Measurements from ENCODE around the gene GSC. TPM values are rescaled to one million over a fixed set of nuclear protein-coding genes. Genes with fewer than 3 reads are reported as not detected.
"Not testable (repeated sequence)": the region's sequence is repeated elsewhere in the genome, so short reads cannot be mapped to it uniquely, and the experiment has no call there.

Gene GSC
- not detected for total RNA-seq
- polyA plus RNA-seq (ENCODE audit: insufficient read length in 6 of 6) = not detected
- long read RNA-seq, donor 1 = 0 reads
- long read RNA-seq, donor 2 = 0 reads
- long read RNA-seq, donor 3 = 0 reads
- long read RNA-seq, donor 4 = 0 reads
- long read RNA-seq, donor 5 = 0 reads
- long read RNA-seq, donor 6 = 0 reads
- long read RNA-seq, donor 7 = 0 reads
- long read RNA-seq, donor 8 = 0 reads
- long read RNA-seq, donor 9 = 0 reads
- long read RNA-seq, donor 10 = 0 reads
- long read RNA-seq, donor 11 = 0 reads
- long read RNA-seq, donor 12 = 0 reads

GRCh38 chr14:94769391-94770250 is at the start of gene GSC:
Gene GSC, minus strand, starts transcription at chr14:94770113. Its CDS starts 98 bp downstream, at chr14:94770015.
- TF ChIP-seq CTCF (IDR thresholded peaks at IDR 0.05) = no peak
- ATAC-seq (peak; percentile 76), DNase-seq (peak in 1 of 4 donors; percentile 82)
- intact Hi-C loops (cut with DNase I) = no loop called here
- no peak within 1 kb of the TSS for H3K27ac ChIP-seq
- H3K4me3 ChIP-seq = peak within 1 kb of the TSS; percentile 28 to 42
- peaks cover 98 to 100% of the 10 kb centered on the region in 2 donors for H3K27me3 ChIP-seq
- no peaks in the 10 kb centered on the region for H3K36me3 ChIP-seq
- no peaks in the 10 kb centered on the region for H3K9me3 ChIP-seq
- H3K4me1 ChIP-seq = peaks cover 11 to 21% of the 10 kb centered on the region in 2 donors

- H3K4me3 ChIP-seq = no peak overlapping the region
- no peaks in the 10 kb centered on the region for H3K4me1 ChIP-seq
- H3K36me3 ChIP-seq = no peaks in the 10 kb centered on the region
- peaks cover 0 to 41% of the 10 kb centered on the region in 2 donors for H3K27me3 ChIP-seq
- no peak overlapping the region for H3K27ac ChIP-seq
- TF ChIP-seq CTCF (IDR thresholded peaks at IDR 0.05) = no peak
- intact Hi-C loops (cut with DNase I) = no loop called here
- ATAC-seq (no peak), DNase-seq (no peak)
- H3K9me3 ChIP-seq = peaks cover 0 to 8% of the 10 kb centered on the region in 2 donors
These were observed 49.6 kb upstream of the GSC start for GRCh38 chr14:94819531-94819930.

GRCh38 chr14:94816113-94816512 is 46.2 kb upstream of the GSC start:
- Histone ChIP-seq H3K36me3 (no peaks in the 10 kb centered on the region), H3K27ac (no peak overlapping the region), H3K4me1 (no peaks in the 10 kb centered on the region), H3K4me3 (no peak overlapping the region), H3K27me3 (peaks cover 0 to 11% of the 10 kb centered on the region in 2 donors), H3K9me3 (peaks cover 0 to 7% of the 10 kb centered on the region in 2 donors)
- ATAC-seq = no peak
- DNase-seq = no peak
- intact Hi-C loops (cut with DNase I) = no loop called here
- no peak for TF ChIP-seq CTCF (IDR thresholded peaks at IDR 0.05)

DNA sequence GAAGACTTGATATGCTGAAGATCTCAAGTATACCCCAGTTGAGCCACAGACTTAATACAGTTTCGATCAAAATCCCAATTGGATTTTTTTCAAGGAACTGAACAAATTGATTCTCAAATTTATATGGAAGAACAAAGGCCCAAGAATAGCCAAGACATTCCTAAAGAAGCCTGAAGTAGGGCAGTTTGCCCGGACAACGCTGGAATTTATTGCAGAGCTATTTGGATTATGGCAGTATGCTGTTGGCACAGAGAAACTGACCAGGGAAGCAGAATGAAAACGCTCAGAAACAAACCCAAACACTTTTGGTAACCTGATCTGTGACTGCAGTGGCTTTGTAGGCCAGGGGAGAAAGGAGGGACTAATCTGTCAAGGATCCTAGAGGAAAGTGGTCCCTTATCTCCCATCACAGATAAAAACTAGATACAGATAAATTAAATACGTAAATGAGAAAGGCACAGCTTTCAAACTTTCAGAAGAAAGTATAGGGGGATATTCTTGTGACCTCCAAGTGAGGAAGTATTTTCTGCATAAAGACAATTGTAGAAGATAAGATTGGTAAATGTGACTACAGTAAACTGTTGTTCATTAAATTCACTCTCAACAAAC is 35.9 kb upstream of the GSC start:
- H3K4me3 ChIP-seq = no peak overlapping the region
- H3K4me1 ChIP-seq = no peaks in the 10 kb centered on the region
- TF ChIP-seq CTCF (IDR thresholded peaks at IDR 0.05) = no peak
- H3K27me3 ChIP-seq = peaks cover 0 to 13% of the 10 kb centered on the region in 2 donors
- no peak for ATAC-seq
- H3K36me3 ChIP-seq = no peaks in the 10 kb centered on the region
- intact Hi-C loops (cut with DNase I) = no loop called here
- no peaks in the 10 kb centered on the region for H3K9me3 ChIP-seq
- no peak overlapping the region for H3K27ac ChIP-seq
- peak in 2 of 4 donors; percentile 8 to 9 for DNase-seq

DNA sequence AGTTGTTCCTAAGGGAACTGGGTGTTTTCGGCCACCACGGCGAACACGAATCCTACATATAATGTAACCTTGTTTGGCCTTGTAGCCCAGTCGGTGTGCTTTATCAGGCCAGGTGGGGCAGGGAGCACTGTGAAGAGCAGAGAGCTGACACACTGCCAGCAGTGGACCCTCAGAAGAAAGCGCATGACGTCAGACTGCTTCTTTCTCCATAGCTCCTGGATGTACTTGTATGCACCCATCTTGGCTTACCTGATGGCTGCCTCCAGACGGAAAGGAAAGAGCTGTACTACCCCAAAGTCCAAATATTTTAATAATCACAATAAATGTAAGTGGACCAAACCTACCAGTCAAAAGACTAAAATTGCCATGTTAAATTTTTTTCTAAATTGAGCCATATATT is 31.3 kb upstream of the GSC start:
- intact Hi-C loops (cut with DNase I) = no loop called here
- Histone ChIP-seq H3K27ac (no peak overlapping the region), H3K4me1 (no peaks in the 10 kb centered on the region), H3K9me3 (no peaks in the 10 kb centered on the region), H3K36me3 (no peaks in the 10 kb centered on the region), H3K4me3 (no peak overlapping the region), H3K27me3 (peaks cover 0 to 18% of the 10 kb centered on the region in 2 donors)
- ATAC-seq (no peak), DNase-seq (no peak)
- TF ChIP-seq CTCF (IDR thresholded peaks at IDR 0.05) = no peak

GRCh38 chr14:94800764-94801163 is 30.9 kb upstream of the GSC start:
- DNase-seq; ATAC-seq; H3K9me3 ChIP-seq; H3K4me1 ChIP-seq; H3K36me3 ChIP-seq; intact Hi-C loops (cut with DNase I); H3K27ac ChIP-seq; H3K4me3 ChIP-seq: not testable (repeated sequence)
- peaks cover 0 to 18% of the 10 kb centered on the region in 2 donors for H3K27me3 ChIP-seq

All from left lung (tissue), 14 donors.